ENCODE results near the gene ATP11B.

The ATP11B gene

DNA sequence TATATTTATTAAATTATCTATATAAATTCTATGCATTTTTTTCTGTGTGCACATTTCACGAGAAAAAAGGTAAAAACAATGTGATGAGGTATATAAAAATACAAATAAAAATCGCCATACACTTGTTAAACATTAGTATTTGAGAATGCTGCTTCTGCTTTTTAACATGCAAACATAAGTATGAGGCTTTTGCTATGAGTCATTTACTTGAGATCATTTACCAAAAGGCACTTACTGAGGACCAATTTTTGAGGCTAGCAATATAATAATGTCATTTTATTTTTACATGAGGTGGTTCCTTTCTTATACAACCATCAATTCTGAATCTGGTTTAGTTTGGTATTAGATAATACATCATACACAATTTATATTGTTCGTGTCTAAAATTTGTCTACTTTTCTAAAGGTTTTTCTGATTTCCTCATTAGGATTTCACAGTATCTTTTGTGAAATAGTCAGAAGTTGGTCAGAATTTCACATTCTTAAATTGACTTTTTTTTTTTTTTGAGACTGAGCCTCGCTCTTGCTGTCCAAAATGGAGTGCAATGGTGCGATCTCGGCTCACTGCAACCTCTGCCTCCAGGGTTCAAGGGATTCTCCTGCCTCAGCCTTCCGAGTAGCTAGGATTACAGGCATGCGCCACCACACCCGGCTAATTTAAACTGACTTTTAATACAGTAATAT, 161.4 kb downstream of the ATP11B start:
- no peak for ATAC-seq (ENCODE audit: low read depth)
- no peaks in the 10 kb centered on the region for H3K9me3 Mint-ChIP-seq
- peaks cover 26% of the 10 kb centered on the region for H3K36me3 Mint-ChIP-seq
- no peaks in the 10 kb centered on the region for H3K4me1 Mint-ChIP-seq
- H3K27ac Mint-ChIP-seq: no peak overlapping the region
- no peaks in the 10 kb centered on the region for H3K27me3 Mint-ChIP-seq
- no peak overlapping the region for H3K4me3 Mint-ChIP-seq
- no peak for DNase-seq (ENCODE audit: low spot score in 2 of 2)

DNA sequence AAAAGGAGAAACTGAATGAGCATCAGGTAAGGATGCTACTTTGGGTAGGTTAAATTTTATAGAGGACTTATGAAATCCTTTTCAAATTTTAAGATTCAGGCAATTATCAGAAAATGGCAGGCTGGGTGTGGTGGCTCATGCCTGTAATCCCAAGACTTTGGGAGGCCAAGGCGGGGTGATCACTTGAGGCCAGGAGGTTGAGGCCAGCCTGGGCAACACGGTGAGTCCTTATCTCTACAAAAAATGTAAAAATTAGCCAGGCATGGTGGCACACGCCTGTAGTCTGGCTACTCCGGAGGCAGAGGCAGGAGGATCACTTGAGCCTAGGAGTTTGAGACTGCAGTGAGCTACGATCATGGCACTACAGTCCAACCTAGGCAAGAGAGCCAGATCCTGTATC, 163.9 kb downstream of the ATP11B start:
- no peaks in the 10 kb centered on the region for H3K4me1 Mint-ChIP-seq
- DNase-seq (ENCODE audit: low spot score in 2 of 2): no peak
- no peak for ATAC-seq (ENCODE audit: low read depth)
- no peaks in the 10 kb centered on the region for H3K9me3 Mint-ChIP-seq
- peaks cover 21% of the 10 kb centered on the region for H3K36me3 Mint-ChIP-seq
- H3K27me3 Mint-ChIP-seq: no peaks in the 10 kb centered on the region
- H3K4me3 Mint-ChIP-seq: no peak overlapping the region
- H3K27ac Mint-ChIP-seq: no peak overlapping the region

DNA sequence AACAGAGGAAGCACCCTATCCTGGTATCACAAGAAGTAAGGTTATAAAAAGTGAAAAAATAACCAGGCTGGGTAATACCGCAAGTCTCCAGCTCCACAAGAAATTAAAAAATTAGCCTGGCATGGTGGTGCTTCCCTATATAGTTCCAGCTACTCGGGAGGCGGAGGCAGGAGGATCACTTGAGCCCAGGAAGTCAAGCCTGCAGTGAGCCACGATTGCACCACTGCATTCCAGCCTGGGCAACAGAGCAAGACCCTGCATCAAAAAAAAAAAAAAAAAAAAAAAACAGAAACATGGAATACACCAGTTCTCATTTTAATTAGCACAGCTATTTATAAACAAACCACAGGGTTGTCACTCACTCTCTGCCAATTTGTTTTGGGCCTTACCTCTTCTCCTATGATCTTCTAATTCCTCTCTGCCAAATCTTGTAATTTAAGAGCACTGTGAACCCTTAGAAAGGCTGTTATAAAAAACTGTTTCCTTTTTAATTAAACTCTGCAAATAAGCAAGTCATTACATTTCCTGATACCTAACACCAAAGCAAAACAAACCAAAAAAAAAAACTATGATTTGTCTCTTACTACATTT, 164.5 kb downstream of the ATP11B start:
- DNase-seq (ENCODE audit: low spot score in 2 of 2): no peak
- peaks cover 19% of the 10 kb centered on the region for H3K36me3 Mint-ChIP-seq
- H3K4me3 Mint-ChIP-seq: no peak overlapping the region
- H3K27me3 Mint-ChIP-seq: no peaks in the 10 kb centered on the region
- H3K9me3 Mint-ChIP-seq: no peaks in the 10 kb centered on the region
- ATAC-seq (ENCODE audit: low read depth): no peak
- H3K27ac Mint-ChIP-seq: no peak overlapping the region
- H3K4me1 Mint-ChIP-seq: peaks cover 2% of the 10 kb centered on the region

DNA sequence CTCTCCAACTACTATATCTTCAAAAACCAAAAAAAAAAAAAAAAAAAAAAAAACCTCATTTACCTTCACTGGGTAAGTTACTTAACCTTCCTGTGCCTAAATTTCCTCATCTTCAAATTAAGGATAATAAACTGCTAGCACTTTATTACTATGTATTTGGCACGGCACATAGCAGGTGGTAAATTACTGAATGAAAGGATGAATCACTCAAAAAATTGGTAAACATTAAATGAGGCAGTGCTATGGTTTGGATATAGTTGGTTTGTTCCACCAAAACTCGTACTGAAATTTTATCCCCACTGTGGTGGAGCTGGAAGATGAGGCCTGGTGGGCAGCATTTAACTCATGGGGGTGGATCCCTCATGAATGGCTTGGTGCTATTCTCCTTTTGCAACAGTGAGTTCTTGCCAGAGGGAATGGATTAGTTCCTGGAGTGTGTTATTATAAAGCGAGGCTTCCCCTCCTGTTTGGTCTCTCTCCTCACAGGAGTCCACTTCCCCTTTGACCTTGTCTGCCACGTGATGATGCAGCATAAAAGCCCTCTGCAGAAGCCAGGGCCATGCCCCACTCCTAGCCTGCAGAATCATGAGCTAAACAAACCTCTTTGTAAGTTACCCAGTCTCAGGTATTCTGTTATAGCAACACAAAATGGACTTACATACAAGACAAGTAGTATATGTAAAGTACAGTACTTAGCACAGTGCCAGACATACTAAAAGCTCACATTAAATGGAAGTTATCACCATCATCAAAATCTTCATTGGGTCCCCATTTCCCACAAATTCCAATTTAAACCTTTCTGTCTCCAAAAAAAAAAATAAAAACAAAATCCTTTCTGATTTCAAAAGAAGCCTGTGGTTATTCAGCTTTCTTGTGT, 166.4 kb downstream of the ATP11B start:
- DNase-seq (ENCODE audit: low spot score in 2 of 2): no peak
- H3K27me3 Mint-ChIP-seq: no peaks in the 10 kb centered on the region
- no peaks in the 10 kb centered on the region for H3K9me3 Mint-ChIP-seq
- H3K4me1 Mint-ChIP-seq: peaks cover 2% of the 10 kb centered on the region
- peak overlapping the region; percentile 5 for H3K27ac Mint-ChIP-seq
- ATAC-seq (ENCODE audit: low read depth): no peak
- peaks cover 19% of the 10 kb centered on the region for H3K36me3 Mint-ChIP-seq
- no peak overlapping the region for H3K4me3 Mint-ChIP-seq

DNA sequence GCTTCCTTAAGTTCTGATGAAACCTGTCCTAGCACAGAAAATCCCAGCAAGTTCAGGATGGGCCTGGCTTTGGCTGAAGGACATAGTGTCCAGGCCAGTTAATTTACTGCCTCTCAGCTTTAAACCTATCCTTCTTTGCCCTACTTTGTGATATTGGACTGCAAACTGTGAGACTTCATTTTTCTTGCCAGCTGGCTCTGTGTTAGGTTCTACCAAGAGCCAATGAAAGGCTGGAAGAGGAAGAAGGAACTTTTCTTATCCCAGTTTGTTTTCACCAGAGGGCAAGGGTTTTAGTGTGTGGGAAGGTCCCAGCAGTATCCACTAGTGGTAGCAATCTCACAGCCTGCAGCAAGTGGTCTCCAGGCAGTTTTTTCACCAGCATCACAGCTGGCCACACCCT, 168.9 kb downstream of the ATP11B start:
- DNase-seq (ENCODE audit: low spot score in 2 of 2) (no peak), ATAC-seq (ENCODE audit: low read depth) (no peak)
- Mint-ChIP-seq H3K27ac (no peak overlapping the region), H3K4me3 (no peak overlapping the region), H3K9me3 (no peaks in the 10 kb centered on the region), H3K36me3 (peaks cover 10% of the 10 kb centered on the region), H3K4me1 (peaks cover 10% of the 10 kb centered on the region), H3K27me3 (no peaks in the 10 kb centered on the region)

DNA sequence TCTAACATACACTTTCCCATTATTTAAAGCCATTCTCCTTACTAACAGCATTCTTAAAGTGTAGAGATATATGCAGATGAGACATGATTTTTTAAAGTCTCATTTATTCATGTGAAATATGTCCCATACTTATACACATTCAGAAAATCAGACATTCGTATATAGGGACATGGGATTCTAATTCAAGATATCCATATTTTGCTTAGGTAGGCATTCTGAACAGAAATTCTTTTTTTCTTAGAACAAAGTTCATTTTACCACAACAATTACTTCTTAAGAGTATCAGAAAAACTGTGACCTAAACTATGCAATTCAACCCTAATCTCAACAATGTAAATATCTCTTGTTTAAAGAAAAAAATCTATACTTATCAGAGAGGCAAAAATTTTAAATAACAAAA, 170.9 kb downstream of the ATP11B start:
- H3K4me1 Mint-ChIP-seq: peaks cover 21% of the 10 kb centered on the region
- H3K4me3 Mint-ChIP-seq: no peak overlapping the region
- H3K9me3 Mint-ChIP-seq: no peaks in the 10 kb centered on the region
- H3K27me3 Mint-ChIP-seq: no peaks in the 10 kb centered on the region
- DNase-seq (ENCODE audit: low spot score in 2 of 2) (no peak), ATAC-seq (ENCODE audit: low read depth) (no peak)
- H3K27ac Mint-ChIP-seq: no peak overlapping the region
- H3K36me3 Mint-ChIP-seq: peaks cover 7% of the 10 kb centered on the region

DNA sequence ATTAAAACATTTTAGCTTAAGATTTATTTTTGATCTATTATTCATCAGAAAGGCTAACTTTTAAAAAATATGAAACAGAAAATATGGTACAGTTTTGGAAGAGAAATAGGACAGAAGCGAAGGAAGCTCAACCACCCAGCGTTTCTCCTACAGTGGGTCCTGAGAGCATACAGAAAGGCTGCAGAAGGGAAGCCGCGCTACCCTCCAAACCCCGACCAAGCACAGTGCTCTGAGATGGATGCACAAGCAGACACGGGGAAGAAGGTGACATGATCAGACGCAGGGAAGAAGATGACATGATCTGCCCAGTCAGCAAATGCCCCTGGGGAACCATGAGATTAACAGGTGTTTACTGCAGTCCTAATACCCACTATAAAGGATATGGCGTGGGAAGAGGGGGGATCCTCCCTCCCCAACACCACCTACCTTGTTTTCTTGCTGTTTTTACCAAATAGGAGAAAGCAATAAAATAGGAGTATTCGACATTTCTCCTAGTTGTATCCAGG, 172.6 kb downstream of the ATP11B start:
- no peak for ATAC-seq (ENCODE audit: low read depth)
- no peak for DNase-seq (ENCODE audit: low spot score in 2 of 2)
- no peaks in the 10 kb centered on the region for H3K9me3 Mint-ChIP-seq
- no peaks in the 10 kb centered on the region for H3K27me3 Mint-ChIP-seq
- peaks cover 27% of the 10 kb centered on the region for H3K4me1 Mint-ChIP-seq
- H3K27ac Mint-ChIP-seq: no peak overlapping the region
- peaks cover 4% of the 10 kb centered on the region for H3K36me3 Mint-ChIP-seq
- H3K4me3 Mint-ChIP-seq: no peak overlapping the region

DNA sequence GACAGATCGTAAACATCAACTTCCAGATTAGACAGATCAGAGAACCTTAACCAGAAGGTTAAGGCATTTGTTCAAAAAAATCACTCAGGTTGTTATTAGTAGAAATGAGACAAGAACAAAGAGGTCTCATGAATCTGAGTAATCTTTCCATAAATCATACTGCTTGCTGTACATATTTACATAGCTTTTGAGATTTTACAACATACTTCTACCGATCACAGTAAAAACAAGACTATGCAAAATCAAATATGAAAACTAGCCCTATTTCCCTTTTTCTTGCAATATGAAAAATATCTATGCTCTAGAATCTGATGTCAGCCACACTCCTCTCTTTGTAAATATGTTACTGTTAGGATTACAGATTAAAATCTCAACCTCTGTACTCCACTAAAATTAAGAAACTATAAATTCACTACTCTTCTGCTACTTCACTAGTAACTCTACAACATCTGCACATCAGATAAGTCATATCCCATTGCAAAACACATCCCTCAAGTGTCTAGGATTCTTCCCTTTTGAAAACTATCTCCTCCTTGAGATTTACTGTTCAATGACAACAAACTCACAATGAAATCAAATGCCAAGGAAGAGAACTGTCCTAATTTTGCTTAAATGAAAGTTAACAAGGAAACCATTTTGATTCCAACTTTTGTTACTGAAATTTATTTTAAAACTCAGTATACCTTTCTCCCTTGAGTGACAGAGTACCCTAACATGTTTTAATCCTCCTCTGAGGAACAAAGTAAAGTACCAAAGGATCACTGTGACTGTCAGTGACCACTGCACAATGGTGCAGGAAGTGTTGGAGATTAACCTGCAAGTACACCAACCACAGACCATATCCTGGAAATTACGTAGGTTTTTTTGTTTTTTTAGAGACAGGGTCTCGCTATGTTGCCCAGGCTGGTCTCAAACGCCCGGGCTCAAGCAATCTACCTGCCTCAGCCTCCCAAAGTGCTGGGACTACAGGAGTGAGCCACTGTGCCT, 174.2 kb downstream of the ATP11B start:
- peaks cover 32% of the 10 kb centered on the region for H3K4me1 Mint-ChIP-seq
- H3K27ac Mint-ChIP-seq: peak overlapping the region; percentile 22
- peaks cover 5% of the 10 kb centered on the region for H3K36me3 Mint-ChIP-seq
- ATAC-seq (ENCODE audit: low read depth) (peak; percentile 63), DNase-seq (ENCODE audit: low spot score in 2 of 2) (no peak)
- peak overlapping the region; percentile 42 for H3K4me3 Mint-ChIP-seq
- no peaks in the 10 kb centered on the region for H3K27me3 Mint-ChIP-seq
- no peaks in the 10 kb centered on the region for H3K9me3 Mint-ChIP-seq

DNA sequence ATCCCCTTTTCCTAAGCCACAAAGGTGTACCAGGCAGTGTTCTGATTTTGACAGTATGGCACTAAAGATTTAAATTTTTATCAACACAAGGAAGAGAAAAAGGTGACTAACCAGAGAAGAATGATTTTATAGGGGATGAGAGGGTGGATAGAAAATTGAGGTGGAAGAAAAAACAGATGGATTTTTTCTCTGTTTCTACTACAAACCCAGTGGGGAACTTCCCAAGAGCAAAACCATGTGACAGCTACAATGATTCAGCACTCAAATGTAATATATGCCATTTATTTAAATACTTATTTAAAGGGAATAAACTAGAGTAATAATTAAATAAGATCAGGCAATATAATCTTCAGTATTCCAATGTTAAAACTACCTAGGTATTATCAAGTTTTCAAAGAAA, 176.0 kb downstream of the ATP11B start:
- no peak for DNase-seq (ENCODE audit: low spot score in 2 of 2)

DNA sequence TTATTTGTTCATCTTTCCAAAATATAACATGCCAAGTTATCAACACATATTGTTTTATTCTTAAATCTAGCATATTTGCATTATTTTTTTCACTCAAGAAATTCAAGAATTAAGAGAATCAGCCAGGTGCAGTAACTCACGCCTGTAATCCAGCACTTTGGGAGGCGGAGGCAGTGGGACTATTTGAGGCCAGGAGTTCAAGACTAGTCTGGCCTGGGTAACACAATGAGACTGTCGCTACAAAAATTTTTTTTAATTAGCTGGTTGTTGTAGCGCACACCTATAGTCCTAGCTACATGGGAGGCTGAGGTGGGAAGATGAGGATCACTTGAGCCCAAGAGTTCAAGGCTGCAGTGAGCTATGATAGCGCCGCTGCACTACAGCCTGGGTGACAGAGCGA, 176.5 kb downstream of the ATP11B start:
- H3K27me3 Mint-ChIP-seq: no peaks in the 10 kb centered on the region
- ATAC-seq (ENCODE audit: low read depth): no peak
- peaks cover 34% of the 10 kb centered on the region for H3K4me1 Mint-ChIP-seq
- H3K4me3 Mint-ChIP-seq: no peak overlapping the region
- no peaks in the 10 kb centered on the region for H3K9me3 Mint-ChIP-seq
- peaks cover 5% of the 10 kb centered on the region for H3K36me3 Mint-ChIP-seq
- no peak overlapping the region for H3K27ac Mint-ChIP-seq
- no peak for DNase-seq (ENCODE audit: low spot score in 2 of 2)

More for the DNA sequence above, 176.0 kb downstream of the ATP11B start:
- no peaks in the 10 kb centered on the region for H3K27me3 Mint-ChIP-seq
- peaks cover 5% of the 10 kb centered on the region for H3K36me3 Mint-ChIP-seq
- no peak overlapping the region for H3K4me3 Mint-ChIP-seq
- peaks cover 34% of the 10 kb centered on the region for H3K4me1 Mint-ChIP-seq
- H3K9me3 Mint-ChIP-seq: no peaks in the 10 kb centered on the region
- peak overlapping the region; percentile 17 for H3K27ac Mint-ChIP-seq
- no peak for ATAC-seq (ENCODE audit: low read depth)

DNA sequence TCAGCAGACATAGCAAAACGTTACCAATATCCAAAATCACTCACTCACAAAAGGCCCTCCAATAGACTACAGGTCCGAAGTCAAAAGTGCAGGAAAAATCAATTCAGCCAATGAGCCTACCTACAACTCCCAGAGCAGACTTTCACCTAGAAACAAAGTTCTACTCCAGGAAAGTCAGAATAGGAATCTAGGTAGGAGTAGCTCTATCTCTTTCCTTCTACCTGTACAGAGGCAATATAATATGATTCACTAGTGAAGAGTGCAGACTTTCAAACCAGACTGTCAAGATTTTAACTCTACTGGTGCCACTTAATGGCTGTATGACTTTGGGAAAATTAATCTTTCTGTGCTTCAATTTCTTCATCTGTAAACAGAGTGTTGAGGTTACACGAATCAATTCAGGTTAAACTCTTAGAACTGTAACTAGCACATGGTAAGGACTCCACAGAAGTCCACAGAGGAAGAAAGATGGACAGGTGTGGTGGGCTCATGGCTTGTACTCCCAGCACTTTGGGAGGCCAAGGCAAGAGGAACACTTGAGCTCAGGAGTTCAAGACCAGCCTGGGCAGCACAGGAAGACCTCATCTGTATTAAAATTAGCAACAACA, 177.6 kb downstream of the ATP11B start:
- Mint-ChIP-seq H3K27me3 (no peaks in the 10 kb centered on the region), H3K27ac (peak overlapping the region; percentile 49), H3K4me3 (no peak overlapping the region), H3K9me3 (no peaks in the 10 kb centered on the region), H3K36me3 (peaks cover 5% of the 10 kb centered on the region), H3K4me1 (peaks cover 33% of the 10 kb centered on the region)
- DNase-seq (ENCODE audit: low spot score in 2 of 2): no peak
- ATAC-seq (ENCODE audit: low read depth): no peak
